ENCODE data around the gene KASH5. TPM values are rescaled to one million over a fixed set of nuclear protein-coding genes. Genes with fewer than 3 reads are reported as not detected.

KASH5 gene
- total RNA-seq, 1 donor from 2014 or later, result not detected

GRCh38 chr19:49434907-49435583 lies 47.0 kb downstream of the KASH5 start:
- no peak for TF ChIP-seq CTCF (IDR thresholded peaks at IDR 0.05)
- Mint-ChIP-seq H3K4me1 (ENCODE audit: low read depth) (no peaks in the 10 kb centered on the region), H3K4me3 (ENCODE audit: unreplicated experiment) (no peak overlapping the region), H3K36me3 (ENCODE audit: low read depth) (peaks cover 1% of the 10 kb centered on the region), H3K9me3 (ENCODE audit: low read depth) (no peaks in the 10 kb centered on the region), H3K27ac (ENCODE audit: unreplicated experiment) (no peak overlapping the region), H3K27me3 (ENCODE audit: low read depth) (peaks cover 72% of the 10 kb centered on the region)
- DNase-seq (ENCODE audit: low spot score), result no peak

DNA sequence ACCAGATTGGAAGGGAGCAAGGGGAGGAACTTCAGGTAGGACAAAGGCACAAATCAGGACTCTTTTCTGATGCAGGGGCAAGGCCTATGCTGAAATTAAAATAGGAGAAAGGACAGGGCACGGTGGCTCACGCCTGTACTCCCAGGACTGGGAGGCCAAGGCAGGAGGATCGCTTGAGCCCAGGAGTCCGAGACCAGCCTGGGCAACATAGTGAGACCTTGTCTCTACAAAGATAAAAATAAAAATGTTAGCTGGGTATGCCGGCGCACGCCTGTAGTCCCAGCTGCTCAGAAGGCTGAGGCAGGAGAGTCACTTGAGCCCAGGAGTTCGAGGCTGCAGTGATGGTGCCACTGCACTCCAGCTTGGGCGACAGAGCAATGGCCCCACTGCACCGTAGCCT lies 47.6 kb downstream of the KASH5 start:
- Mint-ChIP-seq H3K4me3 (ENCODE audit: unreplicated experiment) (no peak overlapping the region), H3K9me3 (ENCODE audit: low read depth) (no peaks in the 10 kb centered on the region), H3K27me3 (ENCODE audit: low read depth) (peaks cover 74% of the 10 kb centered on the region), H3K36me3 (ENCODE audit: low read depth) (peaks cover under 1% of the 10 kb centered on the region), H3K27ac (ENCODE audit: unreplicated experiment) (no peak overlapping the region), H3K4me1 (ENCODE audit: low read depth) (peaks cover 3% of the 10 kb centered on the region)
- DNase-seq (ENCODE audit: low spot score), result no peak
- no peak for TF ChIP-seq CTCF (IDR thresholded peaks at IDR 0.05)

DNA sequence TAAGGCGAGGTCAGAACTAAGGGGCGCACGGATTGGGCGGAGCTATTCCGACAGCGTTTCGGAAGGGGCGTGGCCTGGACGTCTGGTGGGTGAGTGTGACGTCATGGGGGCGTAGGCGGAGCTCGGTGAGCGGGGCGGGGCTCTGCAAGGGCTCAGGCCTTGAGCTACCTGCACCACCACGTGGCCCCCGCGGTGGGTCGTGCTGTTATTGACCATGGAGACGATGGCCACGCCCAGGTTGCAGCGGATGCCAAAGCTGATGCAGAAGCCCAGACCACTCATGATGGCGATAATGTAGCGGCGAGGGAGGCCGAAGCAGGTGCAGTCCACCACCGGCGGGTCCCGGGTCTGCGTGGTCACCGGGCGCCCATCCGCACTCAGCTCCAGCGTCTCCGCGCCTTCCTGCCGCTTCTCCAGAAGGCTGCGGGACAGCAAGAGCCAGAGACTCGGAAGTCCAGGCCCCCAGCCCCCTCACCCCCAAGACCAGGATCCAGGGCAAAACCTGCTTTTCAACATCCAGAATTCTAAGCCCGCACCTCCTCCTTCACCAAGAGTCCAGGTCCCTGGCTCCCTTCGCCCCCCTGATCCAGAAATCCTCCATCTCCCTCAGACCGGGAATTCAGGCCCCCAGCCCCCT lies 48.5 kb downstream of the KASH5 start:
- H3K36me3 Mint-ChIP-seq (ENCODE audit: low read depth), result no peaks in the 10 kb centered on the region
- no peaks in the 10 kb centered on the region for H3K9me3 Mint-ChIP-seq (ENCODE audit: low read depth)
- no peak overlapping the region for H3K4me3 Mint-ChIP-seq (ENCODE audit: unreplicated experiment)
- H3K27me3 Mint-ChIP-seq (ENCODE audit: low read depth), result peaks cover 76% of the 10 kb centered on the region
- peaks cover 8% of the 10 kb centered on the region for H3K4me1 Mint-ChIP-seq (ENCODE audit: low read depth)
- no peak overlapping the region for H3K27ac Mint-ChIP-seq (ENCODE audit: unreplicated experiment)
- TF ChIP-seq CTCF (IDR thresholded peaks at IDR 0.05), result no peak
- no peak for DNase-seq (ENCODE audit: low spot score)

GRCh38 chr19:49437231-49437630 lies 49.2 kb downstream of the KASH5 start:
- no peak for TF ChIP-seq CTCF (IDR thresholded peaks at IDR 0.05)
- Mint-ChIP-seq H3K4me3 (ENCODE audit: unreplicated experiment) (no peak overlapping the region), H3K27me3 (ENCODE audit: low read depth) (peaks cover 79% of the 10 kb centered on the region), H3K27ac (ENCODE audit: unreplicated experiment) (no peak overlapping the region), H3K4me1 (ENCODE audit: low read depth) (peaks cover 15% of the 10 kb centered on the region), H3K9me3 (ENCODE audit: low read depth) (no peaks in the 10 kb centered on the region), H3K36me3 (ENCODE audit: low read depth) (no peaks in the 10 kb centered on the region)
- DNase-seq (ENCODE audit: low spot score), result no peak

DNA sequence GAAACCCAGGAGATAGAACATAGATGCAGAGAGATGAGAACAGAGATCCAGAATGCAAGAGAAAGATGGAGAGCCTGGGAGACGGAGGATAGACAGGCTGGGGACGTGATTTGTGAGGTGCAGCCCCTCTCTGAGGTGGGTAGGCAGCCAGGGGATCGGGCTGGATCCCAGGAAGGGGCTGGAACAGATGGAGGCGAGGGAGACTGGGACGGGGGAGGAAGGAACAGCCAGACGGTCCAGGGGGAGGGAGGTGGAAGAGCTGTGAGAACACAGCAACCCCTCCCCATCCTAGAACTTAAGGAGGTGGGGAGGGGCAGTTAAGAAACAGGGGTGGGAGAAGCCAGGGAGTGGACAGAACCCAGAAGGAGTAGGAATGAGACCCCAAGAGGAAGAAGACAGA lies 50.2 kb downstream of the KASH5 start:
- H3K4me3 Mint-ChIP-seq (ENCODE audit: unreplicated experiment), result no peak overlapping the region

More for the DNA sequence above, 50.2 kb downstream of the KASH5 start:
- Mint-ChIP-seq H3K27me3 (ENCODE audit: low read depth) (peaks cover 76% of the 10 kb centered on the region), H3K9me3 (ENCODE audit: low read depth) (no peaks in the 10 kb centered on the region), H3K36me3 (ENCODE audit: low read depth) (no peaks in the 10 kb centered on the region), H3K4me1 (ENCODE audit: low read depth) (peaks cover 18% of the 10 kb centered on the region), H3K27ac (ENCODE audit: unreplicated experiment) (no peak overlapping the region)
- no peak for TF ChIP-seq CTCF (IDR thresholded peaks at IDR 0.05)
- no peak for DNase-seq (ENCODE audit: low spot score)

Data from chondrocyte (in vitro differentiated cells).